Endodermal cell (in vitro differentiated cells): ENCODE data around the gene KIAA2012. TPM values are rescaled to one million over a fixed set of nuclear protein-coding genes. Genes with fewer than 3 reads are reported as not detected.

Experiments used
- DNase-seq: peaks from one replicate; pipeline ENCODE4 v3.0.0-alpha.2; 2017
- H3K27ac ChIP-seq: 2 replicates; pipeline ENCODE4 v1.5.1; 2013; ENCODE audit warnings: mild to moderate bottlenecking, low read depth, low read length, moderate library complexity
- H3K27me3 ChIP-seq: 2 replicates; pipeline ENCODE4 v1.6.1; 2013; ENCODE audit warnings: mild to moderate bottlenecking, low read length, moderate library complexity; ENCODE audit not compliant: insufficient read depth, control insufficient read depth, poor library complexity, severe bottlenecking
- H3K36me3 ChIP-seq: 2 replicates; pipeline ENCODE4 v1.7.0; 2013; ENCODE audit warnings: mild to moderate bottlenecking, low read length, moderate library complexity; ENCODE audit not compliant: control insufficient read depth, insufficient read depth
- H3K4me1 ChIP-seq: one replicate; pipeline ENCODE4 v1.7.0; 2013; ENCODE audit warnings: low read length; ENCODE audit not compliant: control insufficient read depth, insufficient read depth
- H3K4me3 ChIP-seq: 2 replicates; pipeline ENCODE4 v1.5.1; 2013; ENCODE audit warnings: mild to moderate bottlenecking, low read length, moderate library complexity
- H3K9ac ChIP-seq: 2 replicates; pipeline ENCODE4 v1.6.1; 2013; ENCODE audit warnings: mild to moderate bottlenecking, low read length, moderate library complexity; ENCODE audit not compliant: poor library complexity, severe bottlenecking; ENCODE audit errors: extremely low read depth
- H3K9me3 ChIP-seq: 2 replicates; pipeline ENCODE4 v1.6.1; 2013; ENCODE audit warnings: mild to moderate bottlenecking, low read length, moderate library complexity; ENCODE audit not compliant: control insufficient read depth
- H3K27ac Mint-ChIP-seq: 2 replicates; pipeline ENCODE4 v1.8.0; 2020; ENCODE audit warnings: mixed read lengths
- H3K27me3 Mint-ChIP-seq: 2 replicates; pipeline ENCODE4 v1.8.0; 2021; ENCODE audit warnings: mild to moderate bottlenecking, mixed read lengths; ENCODE audit not compliant: insufficient read depth
- H3K36me3 Mint-ChIP-seq: 2 replicates; pipeline ENCODE4 v1.8.0; 2020; ENCODE audit warnings: low read depth, mixed read lengths
- H3K4me1 Mint-ChIP-seq: 2 replicates; pipeline ENCODE4 v1.8.0; 2020; ENCODE audit warnings: mixed read lengths
- H3K4me3 Mint-ChIP-seq: 2 replicates; pipeline ENCODE4 v1.8.0; 2020; ENCODE audit warnings: mild to moderate bottlenecking, moderate library complexity, mixed read lengths
- H3K9me3 Mint-ChIP-seq: 2 replicates; pipeline ENCODE4 v1.8.0; 2020; ENCODE audit warnings: mild to moderate bottlenecking, mixed read lengths
- CTCF ChIP-seq: fragments of 200-600 bp; sonication (generic); conservative IDR thresholded peaks from 2 replicates; pipeline ENCODE4 v1.5.0; 2021; ENCODE audit warnings: antibody characterized with exemption, mild to moderate bottlenecking
- WGBS, 2 experiments: methylation state at CpG; one replicate each; pipeline versions ENCODE4 v1.1.5 to v1.1.7; 2013; ENCODE audit warnings: missing lambda C conversion rate in 2 of 2, mixed read lengths in 1 of 2; ENCODE audit not compliant: insufficient coverage in 1 of 2, insufficient read length in 1 of 2; 5-methylcytosine and 5-hydroxymethylcytosine counted together
- total RNA-seq, 2 donors: library from RNA; stranded (reverse); fragmentation: NEBNext Ultra II Directional in 1 of 2; extraction: Animal tissue kit (Norgen Biotek cat#: 25700) in 1 of 2; gene quantifications; 2 replicates in 1 of 2; 3 replicates in 1 of 2; pipeline ENCODE4 v1.2.1, GENCODE V29; 2021

The KIAA2012 gene
- total RNA-seq, 2 donors from 2014 or later: 0.62 to 1.0 TPM

GRCh38 chr2:202110491-202110890, 37.4 kb downstream of the KIAA2012 start:
- no peak overlapping the region for H3K27ac Mint-ChIP-seq
- H3K27me3 ChIP-seq: no peaks in the 10 kb centered on the region

GRCh38 chr2:202112041-202112440, 39.0 kb downstream of the KIAA2012 start:
- no peak for TF ChIP-seq CTCF
- no peak overlapping the region for H3K27ac Mint-ChIP-seq
- no peak overlapping the region for H3K4me3 Mint-ChIP-seq

More at GRCh38 chr2:202110491-202110890, 37.4 kb downstream of the KIAA2012 start:
- H3K9me3 ChIP-seq: no peaks in the 10 kb centered on the region
- no peak overlapping the region for H3K9ac ChIP-seq
- no peaks in the 10 kb centered on the region for H3K36me3 ChIP-seq
- H3K27ac ChIP-seq: no peak overlapping the region
- H3K9me3 Mint-ChIP-seq: no peaks in the 10 kb centered on the region
- H3K36me3 Mint-ChIP-seq: no peaks in the 10 kb centered on the region
- TF ChIP-seq CTCF: no peak
- WGBS, 2 experiments: 59 to 75% methylated on average over 1 of the region's 1 CpG
- H3K4me3 Mint-ChIP-seq: no peak overlapping the region
- peaks cover 21% of the 10 kb centered on the region for H3K4me1 ChIP-seq
- DNase-seq: no peak
- H3K4me3 ChIP-seq: no peak overlapping the region
- H3K4me1 Mint-ChIP-seq: peaks cover 61% of the 10 kb centered on the region
- no peaks in the 10 kb centered on the region for H3K27me3 Mint-ChIP-seq

GRCh38 chr2:202113571-202114142, 40.6 kb downstream of the KIAA2012 start:
- no peak for TF ChIP-seq CTCF
- no peak for DNase-seq
- H3K27ac ChIP-seq: no peak overlapping the region
- H3K27me3 ChIP-seq: no peaks in the 10 kb centered on the region
- no peaks in the 10 kb centered on the region for H3K36me3 ChIP-seq
- H3K4me1 Mint-ChIP-seq: peaks cover 57% of the 10 kb centered on the region
- H3K9ac ChIP-seq: no peak overlapping the region
- no peak overlapping the region for H3K4me3 Mint-ChIP-seq
- no peaks in the 10 kb centered on the region for H3K9me3 ChIP-seq
- H3K4me3 ChIP-seq: no peak overlapping the region
- peaks cover 21% of the 10 kb centered on the region for H3K4me1 ChIP-seq
- peaks cover under 1% of the 10 kb centered on the region for H3K9me3 Mint-ChIP-seq
- H3K36me3 Mint-ChIP-seq: peaks cover 6% of the 10 kb centered on the region
- H3K27me3 Mint-ChIP-seq: no peaks in the 10 kb centered on the region
- H3K27ac Mint-ChIP-seq: no peak overlapping the region
- 81 to 88% methylated on average over 4 to 6 of the region's 6 CpGs for WGBS, 2 experiments

More at GRCh38 chr2:202112041-202112440, 39.0 kb downstream of the KIAA2012 start:
- Histone ChIP-seq H3K36me3 (no peaks in the 10 kb centered on the region), H3K4me1 (peaks cover 21% of the 10 kb centered on the region), H3K9ac (no peak overlapping the region), H3K27me3 (no peaks in the 10 kb centered on the region), H3K4me3 (no peak overlapping the region), H3K9me3 (no peaks in the 10 kb centered on the region), H3K27ac (no peak overlapping the region)
- H3K27me3 Mint-ChIP-seq: no peaks in the 10 kb centered on the region
- 85 to 89% methylated on average over 7 of the region's 7 CpGs for WGBS, 2 experiments
- no peak for DNase-seq
- peaks cover 3% of the 10 kb centered on the region for H3K36me3 Mint-ChIP-seq
- H3K9me3 Mint-ChIP-seq: no peaks in the 10 kb centered on the region
- H3K4me1 Mint-ChIP-seq: peaks cover 55% of the 10 kb centered on the region
